ENCODE data around the gene PSPH. TPM values are rescaled to one million over a fixed set of nuclear protein-coding genes. Genes with fewer than 3 reads are reported as not detected.
"Not testable (repeated sequence)": the region's sequence is repeated elsewhere in the genome, so short reads cannot be mapped to it uniquely, and the experiment has no call there.

Gene PSPH
- total RNA-seq, 1 donor from 2014 or later = 9.0 TPM

DNA sequence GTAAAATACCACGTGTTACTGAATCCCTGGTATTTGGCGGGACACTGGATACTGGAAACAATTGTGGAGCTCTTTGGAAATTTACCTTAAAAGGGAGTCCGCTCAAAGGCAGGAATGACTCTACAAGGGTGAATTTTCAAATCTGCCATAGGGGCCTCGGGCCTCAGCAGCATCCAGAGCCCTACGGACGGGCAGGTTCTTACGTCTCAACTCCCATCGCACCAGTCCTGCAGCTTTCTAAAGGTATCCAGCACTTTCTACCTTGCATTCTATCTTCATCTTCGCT is 248 bp downstream of the PSPH start:
- no peaks in the 10 kb centered on the region for H3K27me3 Mint-ChIP-seq
- peak overlapping the region; percentile 88 for H3K27ac Mint-ChIP-seq
- intact Hi-C loops (cut with micrococcal nuclease) = loop anchor here (1.0 to 5.0 kb wide), 8 partner anchors 13 to 686 kb away; partner anchors contain the start of genes CHCHD2, LANCL2, MRPS17 and NIPSNAP2
- TF ChIP-seq, protein P1, sequence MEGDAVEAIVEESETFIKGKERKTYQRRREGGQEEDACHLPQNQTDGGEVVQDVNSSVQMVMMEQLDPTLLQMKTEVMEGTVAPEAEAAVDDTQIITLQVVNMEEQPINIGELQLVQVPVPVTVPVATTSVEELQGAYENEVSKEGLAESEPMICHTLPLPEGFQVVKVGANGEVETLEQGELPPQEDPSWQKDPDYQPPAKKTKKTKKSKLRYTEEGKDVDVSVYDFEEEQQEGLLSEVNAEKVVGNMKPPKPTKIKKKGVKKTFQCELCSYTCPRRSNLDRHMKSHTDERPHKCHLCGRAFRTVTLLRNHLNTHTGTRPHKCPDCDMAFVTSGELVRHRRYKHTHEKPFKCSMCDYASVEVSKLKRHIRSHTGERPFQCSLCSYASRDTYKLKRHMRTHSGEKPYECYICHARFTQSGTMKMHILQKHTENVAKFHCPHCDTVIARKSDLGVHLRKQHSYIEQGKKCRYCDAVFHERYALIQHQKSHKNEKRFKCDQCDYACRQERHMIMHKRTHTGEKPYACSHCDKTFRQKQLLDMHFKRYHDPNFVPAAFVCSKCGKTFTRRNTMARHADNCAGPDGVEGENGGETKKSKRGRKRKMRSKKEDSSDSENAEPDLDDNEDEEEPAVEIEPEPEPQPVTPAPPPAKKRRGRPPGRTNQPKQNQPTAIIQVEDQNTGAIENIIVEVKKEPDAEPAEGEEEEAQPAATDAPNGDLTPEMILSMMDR (IDR thresholded peaks at IDR 0.05) = no peak
- DNase-seq = no peak
- POLR2A ChIA-PET = interaction anchor here (0.7 to 1.6 kb wide), 18 partner anchors 9 to 1292 kb away, joined by 3 to 57 read pairs (median 4); partner anchors contain the start of genes CHCHD2, LANCL2, NIPSNAP2 and SEC61G
- H3K4me1 Mint-ChIP-seq = peaks cover 27% of the 10 kb centered on the region
- H3K36me3 Mint-ChIP-seq (ENCODE audit: low read depth) = peaks cover 39% of the 10 kb centered on the region
- CTCF ChIA-PET = interaction anchor here (1.2 kb wide), 1 partner anchor 14 kb away, joined by 5 read pairs; no protein-coding TSS in a partner anchor
- no peak for ATAC-seq (ENCODE audit: low read depth)
- no peaks in the 10 kb centered on the region for H3K9me3 Mint-ChIP-seq
- H3K4me3 Mint-ChIP-seq = peak overlapping the region; percentile 88

DNA sequence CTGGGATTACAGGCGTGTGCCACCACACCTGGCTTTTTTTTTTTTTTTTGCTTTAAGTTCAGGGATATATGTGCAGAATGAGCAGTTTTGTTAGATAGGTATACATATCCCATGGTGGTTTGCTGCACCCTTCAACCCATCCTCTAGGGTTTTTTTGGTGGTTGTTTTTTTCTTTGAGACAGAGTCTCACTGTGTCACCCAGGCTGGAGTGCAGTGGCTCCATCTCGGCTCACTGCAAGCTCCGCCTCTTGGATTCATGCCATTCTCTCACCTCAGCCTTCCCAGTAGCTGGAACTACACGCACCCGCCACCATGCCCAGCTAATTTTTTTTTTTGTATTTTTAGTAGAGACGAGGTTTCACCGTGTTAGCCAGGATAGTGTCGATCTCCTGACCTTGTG is 2.5 kb downstream of the PSPH start:
- H3K27ac Mint-ChIP-seq; intact Hi-C loops (cut with micrococcal nuclease); POLR2A ChIA-PET; H3K27me3 Mint-ChIP-seq; H3K9me3 Mint-ChIP-seq; DNase-seq; CTCF ChIA-PET; ATAC-seq (ENCODE audit: low read depth); H3K4me3 Mint-ChIP-seq: not testable (repeated sequence)
- Mint-ChIP-seq H3K36me3 (ENCODE audit: low read depth) (peaks cover 18% of the 10 kb centered on the region), H3K4me1 (peaks cover 24% of the 10 kb centered on the region)

DNA sequence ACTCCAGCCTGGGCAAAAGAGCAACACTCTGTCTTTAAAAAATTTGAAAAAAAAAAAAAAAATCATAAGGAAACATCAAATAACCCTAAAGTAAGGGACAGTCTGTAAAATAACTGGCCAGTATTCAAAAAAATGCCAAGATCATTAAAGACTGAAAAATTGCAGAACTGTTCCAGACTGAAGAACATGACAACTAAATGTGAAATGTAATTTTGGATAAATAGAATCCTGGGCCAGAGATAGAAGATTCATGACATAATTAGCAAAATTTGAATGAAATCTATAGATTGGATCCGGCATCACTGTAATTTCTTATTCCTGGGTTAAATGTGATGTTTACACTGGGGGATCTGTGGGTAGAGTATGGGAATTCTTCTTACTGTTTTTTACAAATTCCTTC is 3.0 kb downstream of the PSPH start:
- intact Hi-C loops (cut with micrococcal nuclease) = no loop called here
- CTCF ChIA-PET = no interaction called here
- H3K27ac Mint-ChIP-seq = no peak overlapping the region
- POLR2A ChIA-PET = no interaction called here
- TF ChIP-seq, protein P1 (IDR thresholded peaks at IDR 0.05) = no peak
- no peak for ATAC-seq (ENCODE audit: low read depth)
- no peak overlapping the region for H3K4me3 Mint-ChIP-seq
- H3K36me3 Mint-ChIP-seq (ENCODE audit: low read depth) = peaks cover 13% of the 10 kb centered on the region
- no peak for DNase-seq
- no peaks in the 10 kb centered on the region for H3K27me3 Mint-ChIP-seq
- H3K9me3 Mint-ChIP-seq = no peaks in the 10 kb centered on the region
- H3K4me1 Mint-ChIP-seq = peaks cover 20% of the 10 kb centered on the region

DNA sequence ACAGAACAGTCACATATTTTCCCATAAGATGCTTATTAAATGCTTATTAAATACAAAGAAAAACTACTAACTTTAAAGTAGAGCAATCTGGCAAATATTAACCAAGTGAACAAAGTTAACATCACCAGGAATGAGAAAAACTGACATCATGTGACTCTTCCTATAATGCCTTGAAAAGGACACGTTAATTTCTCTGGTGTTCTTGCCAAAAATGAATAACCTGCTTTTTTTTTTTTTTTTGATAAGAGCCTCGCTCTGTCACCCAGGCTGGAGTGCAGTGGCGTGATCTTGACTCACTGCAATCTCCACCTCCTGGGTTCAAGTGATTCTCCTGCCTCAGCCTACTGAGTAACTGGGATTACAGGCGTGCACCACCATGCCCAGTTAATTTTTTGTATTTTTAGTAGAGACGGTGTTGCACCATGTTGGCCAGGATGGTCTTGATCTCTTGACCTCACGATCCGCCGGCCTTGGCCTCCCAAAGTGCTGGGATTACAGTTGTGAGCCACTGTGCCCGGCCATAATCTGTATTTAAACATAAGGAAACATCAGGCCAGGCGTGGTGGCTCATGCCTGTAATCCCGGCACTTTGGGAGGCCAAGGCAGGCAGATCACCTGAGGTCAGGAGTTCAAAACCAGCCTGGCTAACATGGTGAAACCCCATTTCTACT is 3.7 kb downstream of the PSPH start:
- H3K36me3 Mint-ChIP-seq (ENCODE audit: low read depth); H3K27me3 Mint-ChIP-seq; H3K4me3 Mint-ChIP-seq; POLR2A ChIA-PET; DNase-seq; intact Hi-C loops (cut with micrococcal nuclease); H3K27ac Mint-ChIP-seq; H3K9me3 Mint-ChIP-seq; ATAC-seq (ENCODE audit: low read depth): not testable (repeated sequence)
- peaks cover 15% of the 10 kb centered on the region for H3K4me1 Mint-ChIP-seq
- CTCF ChIA-PET = interaction anchor here (0.6 kb wide), 1 partner anchor 667 kb away, joined by 3 read pairs; no protein-coding TSS in a partner anchor

DNA sequence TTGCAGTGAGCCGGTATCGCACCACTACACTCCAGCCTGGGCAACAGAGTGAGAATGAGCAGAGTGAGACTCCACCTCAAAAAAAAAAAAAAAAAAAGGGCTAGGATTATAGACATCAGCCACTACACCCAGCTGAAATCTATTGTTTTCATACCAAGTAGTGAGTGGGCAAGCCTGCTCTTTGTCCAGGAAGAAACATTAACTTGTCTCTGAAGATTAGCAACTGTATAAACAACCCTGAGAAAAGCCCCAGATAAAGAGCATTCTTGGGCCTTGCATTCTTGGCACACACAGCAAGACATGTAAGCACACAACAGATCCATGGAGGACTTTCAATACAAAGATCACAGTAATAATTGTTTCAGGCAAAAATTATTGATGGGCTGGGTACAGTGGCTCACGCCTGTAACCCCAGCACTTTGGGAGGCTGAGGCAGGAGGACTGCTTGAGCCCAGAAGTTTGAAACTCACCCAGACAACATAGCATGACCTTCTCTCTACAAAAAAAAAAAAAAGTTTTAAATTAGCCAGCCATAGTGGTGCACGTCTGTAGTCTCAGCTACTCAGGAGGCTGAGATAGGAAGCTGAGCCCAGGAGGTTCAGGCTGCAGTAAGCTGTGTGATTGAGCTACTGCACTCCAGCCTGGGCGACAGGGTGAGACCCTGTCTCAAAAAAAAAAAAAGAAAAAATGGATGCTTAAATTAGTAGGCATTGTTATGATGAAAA is 4.4 kb downstream of the PSPH start:
- Mint-ChIP-seq H3K4me1 (peaks cover 12% of the 10 kb centered on the region), H3K27me3 (no peaks in the 10 kb centered on the region), H3K27ac (no peak overlapping the region), H3K4me3 (no peak overlapping the region), H3K9me3 (no peaks in the 10 kb centered on the region), H3K36me3 (ENCODE audit: low read depth) (peaks cover 3% of the 10 kb centered on the region)
- ChIA-PET CTCF (interaction anchor here (0.6 kb wide), 1 partner anchor 667 kb away, joined by 3 read pairs; no protein-coding TSS in a partner anchor), POLR2A (no interaction called here)
- TF ChIP-seq, protein P1 (IDR thresholded peaks at IDR 0.05) = no peak
- intact Hi-C loops (cut with micrococcal nuclease) = no loop called here
- ATAC-seq (ENCODE audit: low read depth) (no peak), DNase-seq (no peak)

DNA sequence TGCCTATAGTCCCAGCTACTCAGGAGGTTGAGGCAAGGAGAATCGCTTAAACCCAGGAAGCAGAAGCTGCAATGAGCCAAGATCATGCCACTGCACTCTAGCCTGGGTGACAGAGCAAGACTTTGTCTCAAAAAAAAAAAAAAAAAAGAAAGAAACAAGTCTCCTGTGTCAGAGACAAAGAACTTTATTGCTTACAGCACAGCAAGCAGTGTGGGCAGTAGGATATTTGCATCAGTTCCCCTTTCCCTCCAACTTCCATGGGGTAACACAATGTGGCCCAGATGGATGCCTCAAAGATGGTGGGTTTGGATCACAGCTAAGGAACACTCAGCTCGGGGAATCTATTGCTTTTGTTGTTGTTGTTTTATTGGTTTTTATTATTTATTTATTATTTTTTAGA is 5.5 kb downstream of the PSPH start:
- intact Hi-C loops (cut with micrococcal nuclease); H3K4me1 Mint-ChIP-seq: not testable (repeated sequence)

More for the DNA sequence above, 5.5 kb downstream of the PSPH start:
- H3K4me3 Mint-ChIP-seq; CTCF ChIA-PET; H3K27me3 Mint-ChIP-seq; H3K27ac Mint-ChIP-seq; H3K9me3 Mint-ChIP-seq; H3K36me3 Mint-ChIP-seq (ENCODE audit: low read depth); POLR2A ChIA-PET; DNase-seq; ATAC-seq (ENCODE audit: low read depth): not testable (repeated sequence)

Data from activated B cell treated with CpG ODN at 0.5 μM for 24 hours (primary cell).